Measurements from ENCODE around the gene MACIR.

GRCh38 chr5:103298117-103298516 is 39.6 kb downstream of the MACIR start:
- TF ChIP-seq POLR2A (IDR thresholded peaks at IDR 0.05): no peak
- TF ChIP-seq CTCF (IDR thresholded peaks at IDR 0.05): no peak
